Activated naive CD4-positive, alpha-beta T cell treated with anti-CD3 and anti-CD28 coated beads for 36 hours (primary cell): ENCODE data around the gene TCERG1L. TPM values are rescaled to one million over a fixed set of nuclear protein-coding genes. Genes with fewer than 3 reads are reported as not detected.

ENCODE experiments used
- CTCF ChIA-PET: fragments of 350-600 bp; sonication (Branson Sonifier 250); formaldehyde crosslinking; loops from one replicate; lab custom pipeline; 2021; ENCODE audit warnings: antibody characterized with exemption; lab: Charles Lee
- DNase-seq: peaks from one replicate; pipeline ENCODE4 v3.0.0-alpha.2; 2020
- H3K27ac Mint-ChIP-seq: one replicate; pipeline ENCODE4 v1.8.0; 2021; ENCODE audit warnings: mild to moderate bottlenecking, mixed read lengths
- H3K27me3 Mint-ChIP-seq: one replicate; pipeline ENCODE4 v1.8.0; 2021; ENCODE audit warnings: low read depth, mixed read lengths
- H3K36me3 Mint-ChIP-seq: one replicate; pipeline ENCODE4 v1.8.0; 2021; ENCODE audit warnings: low read depth, mixed read lengths
- H3K4me1 Mint-ChIP-seq: one replicate; pipeline ENCODE4 v1.8.0; 2021; ENCODE audit warnings: low read depth, mixed read lengths
- H3K4me3 Mint-ChIP-seq: one replicate; pipeline ENCODE4 v1.8.0; 2021; ENCODE audit warnings: mild to moderate bottlenecking, moderate library complexity, mixed read lengths
- H3K9me3 Mint-ChIP-seq: one replicate; pipeline ENCODE4 v1.8.0; 2021; ENCODE audit warnings: mixed read lengths
- intact Hi-C: fragments of 100-400 bp; cut with micrococcal nuclease; formaldehyde crosslinking; loops from one replicate; pipeline ENCODE4 v1.15.1; 2023
- total RNA-seq, 2 experiments: library from RNA; stranded (reverse); gene quantifications; one replicate each; pipeline ENCODE4 v1.2.3, GENCODE V29; 2021

TCERG1L gene, protein sequence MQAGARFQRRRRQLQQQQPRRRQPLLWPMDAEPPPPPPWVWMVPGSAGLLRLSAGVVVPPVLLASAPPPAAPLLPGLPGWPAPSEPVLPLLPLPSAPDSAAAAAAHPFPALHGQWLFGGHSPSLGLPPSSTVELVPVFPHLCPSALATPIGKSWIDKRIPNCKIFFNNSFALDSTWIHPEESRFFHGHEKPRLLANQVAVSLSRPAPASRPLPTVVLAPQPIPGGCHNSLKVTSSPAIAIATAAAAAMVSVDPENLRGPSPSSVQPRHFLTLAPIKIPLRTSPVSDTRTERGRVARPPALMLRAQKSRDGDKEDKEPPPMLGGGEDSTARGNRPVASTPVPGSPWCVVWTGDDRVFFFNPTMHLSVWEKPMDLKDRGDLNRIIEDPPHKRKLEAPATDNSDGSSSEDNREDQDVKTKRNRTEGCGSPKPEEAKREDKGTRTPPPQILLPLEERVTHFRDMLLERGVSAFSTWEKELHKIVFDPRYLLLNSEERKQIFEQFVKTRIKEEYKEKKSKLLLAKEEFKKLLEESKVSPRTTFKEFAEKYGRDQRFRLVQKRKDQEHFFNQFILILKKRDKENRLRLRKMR
- under 1 TPM in 1 of 2 experiments, not detected in 1; 0.10 TPM for total RNA-seq

GRCh38 chr10:131311661-131312477 is at the start of gene TCERG1L:
TCERG1L (minus strand) TSS chr10:131311721; CDS start chr10:131311635, 86 bp downstream.
- Mint-ChIP-seq H3K36me3 (no peaks in the 10 kb centered on the region), H3K4me1 (peaks cover 5% of the 10 kb centered on the region), H3K4me3 (peak within 1 kb of the TSS; percentile 39), H3K27me3 (peaks cover 40% of the 10 kb centered on the region), H3K27ac (no peak within 1 kb of the TSS), H3K9me3 (no peaks in the 10 kb centered on the region)
- CTCF ChIA-PET = no interaction called here
- peak; percentile 9 for DNase-seq
- intact Hi-C loops = no loop called here

DNA sequence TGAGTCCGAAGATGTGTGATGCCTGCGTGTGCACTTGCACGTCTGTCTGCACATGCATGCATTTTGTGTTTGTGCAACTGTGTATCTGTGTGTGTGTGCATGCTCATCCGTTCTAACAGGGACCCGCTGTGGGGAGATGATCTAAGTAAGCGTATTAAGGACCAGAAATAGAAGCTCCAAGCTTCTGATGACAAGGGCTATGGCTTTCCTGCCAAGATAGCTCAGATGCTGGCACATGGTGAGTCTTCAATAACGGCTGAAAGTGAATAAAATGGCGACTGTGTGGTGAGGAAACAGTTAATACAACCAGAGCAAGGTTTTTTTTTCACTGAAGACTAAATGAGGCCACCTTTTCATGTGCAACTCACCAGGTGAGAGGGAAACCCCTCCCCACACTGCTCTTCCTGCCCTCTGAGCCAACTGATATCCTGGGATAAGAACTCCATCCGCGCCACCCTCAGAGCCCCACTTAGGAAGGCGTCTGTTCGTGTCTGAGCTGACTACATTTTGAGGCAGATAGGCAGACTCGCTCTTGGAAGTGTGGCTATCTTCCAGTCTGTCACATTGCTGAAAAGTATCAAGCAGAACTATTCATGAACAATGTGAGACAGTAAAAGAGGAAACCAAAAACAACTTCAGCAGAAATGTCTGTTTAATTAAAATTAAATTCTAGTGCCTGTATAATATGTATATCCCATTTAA is 47.4 kb upstream of the TCERG1L start:
- no peak for DNase-seq
- Mint-ChIP-seq H3K36me3 (no peaks in the 10 kb centered on the region), H3K4me3 (no peak overlapping the region), H3K27me3 (peaks cover 10% of the 10 kb centered on the region), H3K27ac (no peak overlapping the region), H3K4me1 (no peaks in the 10 kb centered on the region), H3K9me3 (peaks cover 2% of the 10 kb centered on the region)
- intact Hi-C loops = no loop called here
- CTCF ChIA-PET = no interaction called here

DNA sequence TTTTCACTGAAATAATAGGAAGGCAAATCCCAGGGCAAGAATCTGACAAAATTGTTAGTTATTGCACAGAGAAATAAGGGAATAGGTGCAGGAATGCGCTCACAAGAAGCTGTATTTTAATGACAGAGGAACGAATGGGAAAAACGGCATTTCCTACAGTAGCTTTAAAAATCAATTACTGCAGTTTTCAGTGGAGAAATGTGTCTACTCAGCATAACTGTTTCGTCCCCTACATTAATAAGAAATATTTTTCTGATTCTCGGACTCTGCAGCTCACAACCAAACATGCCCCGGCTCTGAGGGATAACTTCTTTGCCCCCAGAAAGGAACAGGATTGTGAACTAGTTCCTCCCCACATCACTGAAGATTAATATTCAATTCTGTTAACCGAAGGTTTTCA is 44.9 kb upstream of the TCERG1L start:
- Mint-ChIP-seq H3K27ac (no peak overlapping the region), H3K9me3 (peaks cover under 1% of the 10 kb centered on the region), H3K36me3 (no peaks in the 10 kb centered on the region), H3K4me3 (no peak overlapping the region), H3K4me1 (no peaks in the 10 kb centered on the region), H3K27me3 (peaks cover 6% of the 10 kb centered on the region)
- no peak for DNase-seq
- intact Hi-C loops = no loop called here
- CTCF ChIA-PET = no interaction called here

DNA sequence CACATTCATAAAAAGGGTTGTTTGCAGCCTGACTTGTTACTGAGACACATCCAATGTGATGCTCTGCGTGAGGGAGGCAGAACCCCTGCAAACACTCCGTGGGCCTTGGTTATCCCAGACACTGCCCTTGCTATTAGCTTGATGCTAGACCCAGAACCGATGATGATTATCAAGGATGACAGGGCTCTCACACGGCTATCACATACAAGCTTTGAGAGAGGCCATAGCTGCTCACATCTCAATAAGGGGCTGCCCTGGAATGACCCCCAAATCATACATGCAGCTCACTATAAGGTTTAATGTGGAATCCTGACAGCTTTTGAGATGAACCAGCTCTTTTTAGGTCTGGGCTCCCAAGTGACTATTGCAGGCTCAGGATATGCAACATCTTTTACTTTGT is 44.4 kb upstream of the TCERG1L start:
- H3K27ac Mint-ChIP-seq = no peak overlapping the region
- no peak overlapping the region for H3K4me3 Mint-ChIP-seq
- H3K36me3 Mint-ChIP-seq = no peaks in the 10 kb centered on the region
- no peak for DNase-seq
- H3K4me1 Mint-ChIP-seq = no peaks in the 10 kb centered on the region
- CTCF ChIA-PET = no interaction called here
- intact Hi-C loops = no loop called here
- no peaks in the 10 kb centered on the region for H3K9me3 Mint-ChIP-seq
- H3K27me3 Mint-ChIP-seq = peaks cover 9% of the 10 kb centered on the region

DNA sequence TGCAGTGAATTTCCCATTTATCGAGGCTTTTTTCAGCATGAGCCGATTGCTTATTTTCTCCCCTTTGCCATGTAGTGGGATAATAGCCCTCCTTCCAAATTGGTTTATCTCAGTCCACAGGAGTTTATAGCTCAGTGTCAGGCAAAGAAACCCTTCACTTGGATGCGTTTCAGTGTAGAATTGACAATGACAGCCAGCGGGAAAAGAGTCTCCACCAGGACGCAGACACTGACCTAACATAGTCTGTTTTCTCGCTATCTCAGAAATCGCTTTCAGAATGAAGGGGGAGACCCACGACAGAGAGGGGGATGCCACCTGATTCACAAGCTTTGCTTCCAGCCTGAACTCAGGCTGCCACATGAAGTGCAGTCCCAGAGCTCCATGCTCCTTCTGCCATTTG is 43.5 kb upstream of the TCERG1L start:
- Mint-ChIP-seq H3K27me3 (peaks cover 10% of the 10 kb centered on the region), H3K36me3 (no peaks in the 10 kb centered on the region), H3K4me3 (no peak overlapping the region), H3K4me1 (no peaks in the 10 kb centered on the region), H3K27ac (no peak overlapping the region), H3K9me3 (no peaks in the 10 kb centered on the region)
- DNase-seq = no peak
- intact Hi-C loops = no loop called here
- CTCF ChIA-PET = no interaction called here

- DNase-seq = no peak
Observed at GRCh38 chr10:131354380-131354779, 42.9 kb upstream of the TCERG1L start.

DNA sequence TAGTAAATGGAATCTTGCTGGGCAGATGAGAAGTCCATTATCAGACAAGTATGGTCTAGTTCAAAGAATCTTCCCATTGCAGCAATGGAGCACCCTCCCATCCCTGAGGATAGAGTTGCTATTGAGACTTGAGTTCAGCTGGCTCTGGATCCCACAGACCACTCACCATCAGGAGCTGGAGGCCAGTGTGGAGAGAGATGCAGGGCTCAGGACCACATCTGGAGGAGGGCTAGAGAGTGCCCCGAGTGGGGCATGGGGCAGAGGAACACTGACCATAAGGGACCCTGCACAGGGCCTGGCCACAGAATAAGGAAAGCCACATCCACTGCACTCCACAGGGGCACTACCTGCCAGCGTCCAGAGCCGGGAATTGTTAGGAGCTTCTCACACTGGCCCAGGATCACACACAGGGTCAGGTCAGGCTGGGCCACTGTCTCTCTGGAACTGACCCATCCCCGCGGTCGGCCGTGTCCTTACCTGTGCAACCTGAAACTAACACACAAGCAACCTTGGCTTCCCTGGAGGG is 41.3 kb upstream of the TCERG1L start:
- DNase-seq = no peak
- no peaks in the 10 kb centered on the region for H3K4me1 Mint-ChIP-seq
- no peaks in the 10 kb centered on the region for H3K36me3 Mint-ChIP-seq
- H3K27ac Mint-ChIP-seq = no peak overlapping the region
- CTCF ChIA-PET = no interaction called here
- H3K9me3 Mint-ChIP-seq = no peaks in the 10 kb centered on the region
- H3K4me3 Mint-ChIP-seq = no peak overlapping the region
- intact Hi-C loops = no loop called here
- peaks cover 13% of the 10 kb centered on the region for H3K27me3 Mint-ChIP-seq

More at GRCh38 chr10:131354380-131354779, 42.9 kb upstream of the TCERG1L start:
- no peak overlapping the region for H3K27ac Mint-ChIP-seq
- H3K4me1 Mint-ChIP-seq = no peaks in the 10 kb centered on the region
- no peaks in the 10 kb centered on the region for H3K36me3 Mint-ChIP-seq
- CTCF ChIA-PET = no interaction called here
- intact Hi-C loops = no loop called here
- no peak overlapping the region for H3K4me3 Mint-ChIP-seq
- peaks cover 13% of the 10 kb centered on the region for H3K27me3 Mint-ChIP-seq
- H3K9me3 Mint-ChIP-seq = no peaks in the 10 kb centered on the region

DNA sequence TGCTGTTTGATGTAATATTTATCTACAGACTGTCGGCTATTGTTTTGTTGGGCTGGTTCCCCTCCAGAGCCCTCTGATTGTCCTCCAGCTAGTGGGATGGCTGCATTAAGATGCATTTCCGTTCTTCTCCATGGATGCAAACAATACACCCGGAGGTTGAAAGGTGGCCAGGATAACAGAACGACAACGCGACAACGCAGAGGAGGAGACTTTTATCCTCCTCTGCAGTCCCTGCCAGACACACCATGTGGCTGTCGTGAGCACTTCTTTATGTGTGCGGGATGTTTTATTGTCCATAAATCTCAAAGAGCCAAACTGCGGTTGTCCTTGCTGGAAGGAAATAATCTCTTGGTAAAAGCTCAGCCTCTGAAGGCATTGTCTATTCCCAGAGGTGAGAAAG is 39.1 kb upstream of the TCERG1L start:
- CTCF ChIA-PET = no interaction called here
- H3K36me3 Mint-ChIP-seq = no peaks in the 10 kb centered on the region
- DNase-seq = no peak
- intact Hi-C loops = no loop called here
- H3K27ac Mint-ChIP-seq = no peak overlapping the region
- no peak overlapping the region for H3K4me3 Mint-ChIP-seq
- H3K27me3 Mint-ChIP-seq = peaks cover 15% of the 10 kb centered on the region
- no peaks in the 10 kb centered on the region for H3K4me1 Mint-ChIP-seq
- H3K9me3 Mint-ChIP-seq = no peaks in the 10 kb centered on the region

GRCh38 chr10:131350245-131350644 is 38.7 kb upstream of the TCERG1L start:
- no peaks in the 10 kb centered on the region for H3K36me3 Mint-ChIP-seq
- peaks cover 15% of the 10 kb centered on the region for H3K27me3 Mint-ChIP-seq
- no peaks in the 10 kb centered on the region for H3K4me1 Mint-ChIP-seq
- no peak for DNase-seq
- H3K9me3 Mint-ChIP-seq = no peaks in the 10 kb centered on the region
- H3K27ac Mint-ChIP-seq = no peak overlapping the region
- no peak overlapping the region for H3K4me3 Mint-ChIP-seq
- CTCF ChIA-PET = no interaction called here
- intact Hi-C loops = no loop called here

DNA sequence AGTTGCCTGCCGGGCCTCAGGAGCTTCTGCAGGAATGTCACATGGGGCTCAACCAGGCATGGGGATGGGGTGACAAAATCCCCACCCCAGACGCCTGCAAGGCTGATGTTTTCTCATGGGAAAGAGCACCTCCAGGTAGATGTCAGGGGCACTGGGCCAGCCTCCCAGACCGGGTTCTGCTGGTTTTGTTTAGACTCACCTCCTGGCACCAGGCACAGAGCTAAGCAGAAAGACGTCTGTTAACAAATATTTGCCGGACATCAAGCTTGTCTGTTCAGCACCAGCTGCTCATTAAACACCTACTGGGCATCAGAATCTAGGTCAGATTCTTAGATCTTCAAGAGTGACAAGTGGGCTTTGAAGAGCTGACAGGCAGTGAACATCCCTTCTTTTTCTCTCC is 34.9 kb upstream of the TCERG1L start:
- no peak for DNase-seq
- intact Hi-C loops = no loop called here
- CTCF ChIA-PET = no interaction called here
- Mint-ChIP-seq H3K27ac (no peak overlapping the region), H3K9me3 (no peaks in the 10 kb centered on the region), H3K4me1 (no peaks in the 10 kb centered on the region), H3K27me3 (peaks cover 10% of the 10 kb centered on the region), H3K36me3 (no peaks in the 10 kb centered on the region), H3K4me3 (no peak overlapping the region)

- Mint-ChIP-seq H3K27me3 (peaks cover 7% of the 10 kb centered on the region), H3K27ac (no peak overlapping the region), H3K4me1 (no peaks in the 10 kb centered on the region), H3K36me3 (no peaks in the 10 kb centered on the region), H3K9me3 (no peaks in the 10 kb centered on the region), H3K4me3 (no peak overlapping the region)
- intact Hi-C loops = no loop called here
- CTCF ChIA-PET = no interaction called here
- no peak for DNase-seq
Observed at GRCh38 chr10:131345691-131346090, 34.2 kb upstream of the TCERG1L start.

DNA sequence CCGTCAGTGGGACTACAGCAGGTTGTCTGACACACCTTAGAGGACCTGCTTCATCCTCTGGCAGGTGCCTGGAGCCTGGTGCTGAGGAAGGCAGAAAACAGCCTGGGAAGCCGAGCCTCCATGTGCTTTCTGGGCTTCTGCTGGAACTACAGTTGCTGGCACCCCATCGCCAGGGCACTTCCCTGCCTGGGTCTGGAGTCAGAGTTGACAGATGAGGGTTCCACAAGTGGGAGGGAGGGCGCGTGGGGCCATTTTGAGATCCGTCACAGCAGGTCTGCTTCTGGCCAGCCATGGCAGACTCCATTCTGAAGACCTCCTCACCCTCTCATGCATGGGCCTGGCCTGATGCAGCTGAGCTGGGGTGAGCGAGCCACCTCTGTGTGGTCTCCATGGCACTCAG is 33.2 kb upstream of the TCERG1L start:
- no peaks in the 10 kb centered on the region for H3K4me1 Mint-ChIP-seq
- H3K27ac Mint-ChIP-seq = no peak overlapping the region
- H3K27me3 Mint-ChIP-seq = peaks cover 2% of the 10 kb centered on the region
- no peaks in the 10 kb centered on the region for H3K36me3 Mint-ChIP-seq
- DNase-seq = no peak
- intact Hi-C loops = no loop called here
- CTCF ChIA-PET = no interaction called here
- no peak overlapping the region for H3K4me3 Mint-ChIP-seq
- H3K9me3 Mint-ChIP-seq = no peaks in the 10 kb centered on the region
